Activated CD4-positive, alpha-beta T cell treated with anti-CD3 and anti-CD28 coated beads, Interleukin-2, amount 50 U/mL, for 24 hours (primary cell): ENCODE results near the gene MRPL40.

Source experiments
- DNase-seq, 2 donors: peaks; one replicate each; pipeline ENCODE4 v3.0.0-alpha.2; 2020; ENCODE audit warnings: low read depth in 1 of 2, low spot score in 1 of 2

MRPL40 gene

GRCh38 chr22:19432133-19432851 lies at the start of gene MRPL40:
TSS of gene MRPL40 (plus strand) at chr22:19432545. CDS start at chr22:19432555, 10 bp downstream.
- peak; percentile 77 to 87 for DNase-seq

GRCh38 chr22:19383292-19383691 lies 49.1 kb upstream of the MRPL40 start:
- DNase-seq: no peak

- no peak for DNase-seq
These were observed 47.0 kb upstream of the MRPL40 start for GRCh38 chr22:19385221-19385906.

GRCh38 chr22:19386248-19386647 lies 46.1 kb upstream of the MRPL40 start:
- DNase-seq: no peak

- DNase-seq: no peak
These were observed 45.3 kb upstream of the MRPL40 start for GRCh38 chr22:19387038-19387437.

GRCh38 chr22:19387575-19387974 lies 44.8 kb upstream of the MRPL40 start:
- DNase-seq: no peak

GRCh38 chr22:19393704-19394103 lies 38.6 kb upstream of the MRPL40 start:
- no peak for DNase-seq

GRCh38 chr22:19394274-19395050 lies 37.9 kb upstream of the MRPL40 start:
- no peak for DNase-seq

GRCh38 chr22:19395276-19395675 lies 37.1 kb upstream of the MRPL40 start:
- DNase-seq: no peak

- no peak for DNase-seq
These were observed 35.8 kb upstream of the MRPL40 start for GRCh38 chr22:19396561-19396933.

- DNase-seq: no peak
These were observed 35.2 kb upstream of the MRPL40 start for GRCh38 chr22:19396934-19397733.

GRCh38 chr22:19397734-19398104 lies 34.6 kb upstream of the MRPL40 start:
- no peak for DNase-seq

- DNase-seq: no peak
These were observed 34.1 kb upstream of the MRPL40 start for GRCh38 chr22:19398206-19398605.

GRCh38 chr22:19398652-19399051 lies 33.7 kb upstream of the MRPL40 start:
- DNase-seq: no peak

- DNase-seq: no peak
These were observed 31.5 kb upstream of the MRPL40 start for GRCh38 chr22:19400881-19401280.

- no peak for DNase-seq
These were observed 30.9 kb upstream of the MRPL40 start for GRCh38 chr22:19401483-19401882.

- no peak for DNase-seq
These were observed 29.6 kb upstream of the MRPL40 start for GRCh38 chr22:19402642-19403191.

- DNase-seq: no peak
These were observed 27.7 kb upstream of the MRPL40 start for GRCh38 chr22:19404676-19405075.

GRCh38 chr22:19405133-19405532 lies 27.2 kb upstream of the MRPL40 start:
- no peak for DNase-seq

GRCh38 chr22:19405652-19406051 lies 26.7 kb upstream of the MRPL40 start:
- no peak for DNase-seq

GRCh38 chr22:19406281-19406811 lies 26.0 kb upstream of the MRPL40 start:
- DNase-seq: no peak
